ENCODE results near the gene ERF. TPM values are rescaled to one million over a fixed set of nuclear protein-coding genes. Genes with fewer than 3 reads are reported as not detected.

Gene ERF
- polyA plus RNA-seq, 1 of the 3 experiments (the other 2 are of a cell fraction), result 89.6 TPM

- WGBS (ENCODE audit: low lambda C conversion rate), result 78% methylated on average over 13 of the region's 13 CpGs
- no peak overlapping the region for H3K9ac ChIP-seq
- peak overlapping the region in 1 of 2 experiments; percentile 95; a peak in 2 of 4 replicates for H3K4me3 ChIP-seq (ENCODE audit: low read depth in 2 of 2, low read length in 1 of 2)
- H3F3A ChIP-seq (replicated peaks; ENCODE audit: insufficient read depth), result peaks cover 18% of the 10 kb centered on the region
- no peaks in the 10 kb centered on the region for H3K9me3 ChIP-seq
- peak overlapping the region; percentile 99 for H3K4me2 ChIP-seq
- ChIA-PET CTCF (interaction anchor here (0.9 to 2.7 kb wide), 4 partner anchors 10 to 42 kb away, joined by 3 to 11 read pairs (median 4); no protein-coding TSS in a partner anchor), POLR2A (no interaction called here)
- no peak for TF ChIP-seq CHD2 (IDR thresholded peaks at IDR 0.05; ENCODE audit: low read length, partially characterized antibody)
- TF ChIP-seq FOXJ3 (CRISPR knock-in tag; IDR thresholded peaks at IDR 0.05), result no peak
- TF ChIP-seq SMC3 (IDR thresholded peaks at IDR 0.05; ENCODE audit: low read depth, low read length), result no peak
- no peak for TF ChIP-seq PBX3 (IDR thresholded peaks at IDR 0.05)
- H3K9me2 ChIP-seq, result no peaks in the 10 kb centered on the region
- H3K4me1 ChIP-seq (ENCODE audit: control insufficient read depth in 1 of 2, insufficient read depth in 2 of 2, low read depth in 1 of 2, low read length in 1 of 2), result peaks cover 29 to 43% of the 10 kb centered on the region in 2 experiments
- peak overlapping the region in 1 of 2 experiments; percentile 95; a peak in 2 of 4 replicates for H3K27ac ChIP-seq (ENCODE audit: low read depth in 2 of 2, low read length in 1 of 2)
- no peaks in the 10 kb centered on the region for H3K27me3 ChIP-seq (ENCODE audit: insufficient read depth)
- peaks cover 50% of the 10 kb centered on the region for H3K79me2 ChIP-seq (ENCODE audit: insufficient read depth)
- DNase-seq, result peak; percentile 54
- no peak overlapping the region for H2AFZ ChIP-seq (ENCODE audit: low read depth)
- peaks cover 24 to 48% of the 10 kb centered on the region in 2 experiments for H3K36me3 ChIP-seq (replicated peaks in 1 of 2; ENCODE audit: control insufficient read depth in 1 of 2, insufficient read depth in 2 of 2, low read length in 1 of 2)
- peaks cover 24% of the 10 kb centered on the region for H4K20me1 ChIP-seq (ENCODE audit: insufficient read depth)
These were observed 31.6 kb upstream of the ERF start for GRCh38 chr19:42286349-42287016.

GRCh38 chr19:42285988-42286348 lies 31.0 kb upstream of the ERF start:
- Histone ChIP-seq H3K36me3 (replicated peaks in 1 of 2; ENCODE audit: control insufficient read depth in 1 of 2, insufficient read depth in 2 of 2, low read length in 1 of 2) (peaks cover 19 to 43% of the 10 kb centered on the region in 2 experiments), H3K9me2 (no peaks in the 10 kb centered on the region), H3K79me2 (ENCODE audit: insufficient read depth) (peaks cover 47% of the 10 kb centered on the region), H2AFZ (ENCODE audit: low read depth) (no peak overlapping the region), H3K4me1 (ENCODE audit: control insufficient read depth in 1 of 2, insufficient read depth in 2 of 2, low read depth in 1 of 2, low read length in 1 of 2) (peaks cover 33 to 47% of the 10 kb centered on the region in 2 experiments), H3K9ac (0 out of 2 replicates have a peak overlapping the region, but pooled peaks have one; percentile 77), H3K4me2 (peak overlapping the region; percentile 99), H3K27ac (ENCODE audit: low read depth in 2 of 2, low read length in 1 of 2) (peak overlapping the region in 1 of 2 experiments; percentile 95; a peak in 3 of 4 replicates), H3K27me3 (ENCODE audit: insufficient read depth) (no peaks in the 10 kb centered on the region), H3K9me3 (no peaks in the 10 kb centered on the region), H3F3A (replicated peaks; ENCODE audit: insufficient read depth) (peaks cover 22% of the 10 kb centered on the region), H4K20me1 (ENCODE audit: insufficient read depth) (peaks cover 24% of the 10 kb centered on the region), H3K4me3 (ENCODE audit: low read depth in 2 of 2, low read length in 1 of 2) (peak overlapping the region; percentile 88 to 95; a peak in 2 of 4 replicates)
- DNase-seq, result no peak
- POLR2A ChIA-PET, result no interaction called here
- TF ChIP-seq ZBTB33 (IDR thresholded peaks at IDR 0.05; ENCODE audit: borderline replicate concordance, low read depth) (no peak), SMC3 (IDR thresholded peaks at IDR 0.05; ENCODE audit: low read depth, low read length) (no peak), NFIC (IDR thresholded peaks at IDR 0.05; ENCODE audit: borderline replicate concordance) (no peak), POLR2AphosphoS5 (IDR thresholded peaks at IDR 0.05; ENCODE audit: low read depth, low read length) (no peak), TAF1 (IDR thresholded peaks at IDR 0.05; ENCODE audit: borderline replicate concordance, low read depth, low read length) (no peak), IRF3 (IDR thresholded peaks at IDR 0.05; ENCODE audit: low read depth, low read length) (no peak), CHD2 (IDR thresholded peaks at IDR 0.05; ENCODE audit: low read length, partially characterized antibody) (no peak), MAX (IDR thresholded peaks at IDR 0.05; ENCODE audit: low read depth) (no peak), TEAD4 (IDR thresholded peaks at IDR 0.05; ENCODE audit: borderline replicate concordance, insufficient read depth) (no peak), GATA2 (CRISPR knock-in tag; IDR thresholded peaks at IDR 0.05) (no peak)
- CTCF ChIA-PET, result interaction anchor here (0.6 to 2.7 kb wide), 6 partner anchors 9 to 177 kb away, joined by 3 to 11 read pairs (median 4); no protein-coding TSS in a partner anchor
- WGBS (ENCODE audit: low lambda C conversion rate), result 76% methylated on average over 6 of the region's 6 CpGs

All from SK-N-SH (cell line).